KOPT-K1 (cell line): ENCODE data around the gene THOC1.
"Not testable (repeated sequence)": the region's sequence is repeated elsewhere in the genome, so short reads cannot be mapped to it uniquely, and the experiment has no call there.

Experiments
- H3K27ac ChIP-seq: fragments of 200-600 bp; sonication (generic); 2 replicates; pipeline ENCODE4 v1.5.1; 2016; ENCODE audit warnings: antibody characterized with exemption, mild to moderate bottlenecking, low read depth, low read length; ENCODE audit not compliant: poor library complexity, severe bottlenecking
- H3K36me3 ChIP-seq: fragments of 200-600 bp; sonication (generic); 2 replicates; pipeline ENCODE4 v1.5.1; 2017; ENCODE audit warnings: antibody characterized with exemption, mild to moderate bottlenecking, low read length, moderate library complexity; ENCODE audit not compliant: insufficient read depth
- H3K9me3 ChIP-seq: fragments of 200-600 bp; sonication (generic); 2 replicates; pipeline ENCODE4 v1.5.1; 2017; ENCODE audit warnings: antibody characterized with exemption, low read length, mild to moderate bottlenecking; ENCODE audit not compliant: insufficient read depth, poor library complexity, severe bottlenecking

Gene THOC1

GRCh38 chr18:267688-268552 is at the start of gene THOC1:
Gene THOC1 (minus strand): TSS chr18:268047. CDS start chr18:268019, 28 bp downstream.
- Histone ChIP-seq H3K27ac (peak within 1 kb of the TSS; percentile 96), H3K36me3 (peaks cover 21% of the 10 kb centered on the region), H3K9me3 (no peaks in the 10 kb centered on the region)

GRCh38 chr18:317618-318017 is 49.8 kb upstream of the THOC1 start:
- no peaks in the 10 kb centered on the region for H3K9me3 ChIP-seq
- H3K36me3 ChIP-seq, result no peaks in the 10 kb centered on the region
- no peak overlapping the region for H3K27ac ChIP-seq

GRCh38 chr18:316393-316792 is 48.5 kb upstream of the THOC1 start:
- H3K36me3 ChIP-seq, result no peaks in the 10 kb centered on the region
- H3K9me3 ChIP-seq, result no peaks in the 10 kb centered on the region
- H3K27ac ChIP-seq, result no peak overlapping the region

- no peaks in the 10 kb centered on the region for H3K9me3 ChIP-seq
- no peaks in the 10 kb centered on the region for H3K36me3 ChIP-seq
- no peak overlapping the region for H3K27ac ChIP-seq
Measured at GRCh38 chr18:313931-314330, 46.1 kb upstream of the THOC1 start.

- H3K36me3 ChIP-seq, result no peaks in the 10 kb centered on the region
- H3K27ac ChIP-seq, result no peak overlapping the region
- H3K9me3 ChIP-seq, result no peaks in the 10 kb centered on the region
Measured at GRCh38 chr18:312415-312814, 44.6 kb upstream of the THOC1 start.

- H3K36me3 ChIP-seq, result no peaks in the 10 kb centered on the region
- H3K9me3 ChIP-seq, result no peaks in the 10 kb centered on the region
- no peak overlapping the region for H3K27ac ChIP-seq
Measured at GRCh38 chr18:310042-310441, 42.2 kb upstream of the THOC1 start.

GRCh38 chr18:308086-308485 is 40.2 kb upstream of the THOC1 start:
- H3K27ac ChIP-seq, H3K36me3 ChIP-seq, H3K9me3 ChIP-seq: not testable (repeated sequence)

GRCh38 chr18:306608-307255 is 38.9 kb upstream of the THOC1 start:
- no peaks in the 10 kb centered on the region for H3K9me3 ChIP-seq

GRCh38 chr18:305003-305501 is 37.2 kb upstream of the THOC1 start:
- Histone ChIP-seq H3K27ac (no peak overlapping the region), H3K36me3 (no peaks in the 10 kb centered on the region), H3K9me3 (no peaks in the 10 kb centered on the region)

More at GRCh38 chr18:306608-307255, 38.9 kb upstream of the THOC1 start:
- Histone ChIP-seq H3K36me3 (no peaks in the 10 kb centered on the region), H3K27ac (no peak overlapping the region)

GRCh38 chr18:303607-304006 is 35.8 kb upstream of the THOC1 start:
- Histone ChIP-seq H3K27ac (no peak overlapping the region), H3K9me3 (no peaks in the 10 kb centered on the region), H3K36me3 (no peaks in the 10 kb centered on the region)

- H3K9me3 ChIP-seq, result no peaks in the 10 kb centered on the region
- no peaks in the 10 kb centered on the region for H3K36me3 ChIP-seq
- no peak overlapping the region for H3K27ac ChIP-seq
Measured at GRCh38 chr18:303011-303410, 35.2 kb upstream of the THOC1 start.

GRCh38 chr18:302097-302496 is 34.2 kb upstream of the THOC1 start:
- Histone ChIP-seq H3K27ac (no peak overlapping the region), H3K36me3 (no peaks in the 10 kb centered on the region), H3K9me3 (no peaks in the 10 kb centered on the region)

GRCh38 chr18:297936-298335 is 30.1 kb upstream of the THOC1 start:
- no peaks in the 10 kb centered on the region for H3K36me3 ChIP-seq
- H3K9me3 ChIP-seq, result no peaks in the 10 kb centered on the region
- no peak overlapping the region for H3K27ac ChIP-seq

- Histone ChIP-seq H3K27ac (no peak overlapping the region), H3K36me3 (no peaks in the 10 kb centered on the region), H3K9me3 (no peaks in the 10 kb centered on the region)
Measured at GRCh38 chr18:295756-296490, 28.1 kb upstream of the THOC1 start.

GRCh38 chr18:294566-294965 is 26.7 kb upstream of the THOC1 start:
- Histone ChIP-seq H3K27ac (no peak overlapping the region), H3K36me3 (no peaks in the 10 kb centered on the region)

More at GRCh38 chr18:294566-294965, 26.7 kb upstream of the THOC1 start:
- no peaks in the 10 kb centered on the region for H3K9me3 ChIP-seq
